Peyer's patch (tissue), 4 donors: Measurements from ENCODE around the gene DPPA5. TPM values are rescaled to one million over a fixed set of nuclear protein-coding genes. Genes with fewer than 3 reads are reported as not detected.

Source experiments
- DNase-seq, 3 donors: peaks; one replicate each; pipeline ENCODE4 v3.0.0-alpha.2; 2017 to 2019
- H3K27ac ChIP-seq, 4 donors: fragments of 200-600 bp; sonication (generic); one replicate each; pipeline ENCODE4 v1.5.1; 2016 to 2019
- H3K27me3 ChIP-seq, 2 donors: fragments of 200-600 bp; sonication (generic); one replicate each; pipeline ENCODE4 v1.5.1; 2019
- H3K36me3 ChIP-seq, 3 donors: fragments of 200-600 bp; sonication (generic); one replicate each; pipeline ENCODE4 v1.5.1; 2016 to 2019
- H3K4me1 ChIP-seq, 4 donors: fragments of 200-600 bp; sonication (generic); one replicate each; pipeline ENCODE4 v1.5.1; 2016 to 2019
- H3K4me3 ChIP-seq, 4 donors: fragments of 200-600 bp; sonication (generic); 1 replicate in 3 of 4; 2 replicates in 1 of 4; pipeline ENCODE4 v1.5.1; 2016 to 2019; ENCODE audit warnings: mild to moderate bottlenecking in 1 of 4
- H3K9me3 ChIP-seq, 4 donors: fragments of 200-600 bp; sonication (generic); one replicate each; pipeline ENCODE4 v1.5.1; 2016 to 2019; ENCODE audit warnings: mild to moderate bottlenecking in 1 of 4
- CTCF ChIP-seq, 6 experiments: fragments of 450-650 bp in 4 of 6; fragments of 200-600 bp in 2 of 6; sonication (generic) in 1 of 6; IDR thresholded peaks; one replicate each; pipeline ENCODE4 v1.5.1; 2017 to 2019; ENCODE audit warnings: antibody characterized with exemption in 6 of 6, mild to moderate bottlenecking in 3 of 6, moderate library complexity in 1 of 6
- POLR2A ChIP-seq, 2 donors: fragments of 450-650 bp; IDR thresholded peaks; one replicate each; pipeline ENCODE4 v1.5.1; 2017; ENCODE audit warnings: antibody characterized with exemption in 2 of 2, mild to moderate bottlenecking in 2 of 2, moderate library complexity in 2 of 2
- total RNA-seq, 4 donors: library from RNA; depleted of rRNA; stranded (reverse); fragments of >200 nt; gene quantifications; one replicate each; pipeline ENCODE4 v1.1.0, GENCODE V29; 2016

The DPPA5 gene
- total RNA-seq, 4 donors from 2014 or later = not detected

- H3K9me3 ChIP-seq = peaks cover 0 to 2% (median 0%) of the 10 kb centered on the region in 4 donors
- TF ChIP-seq POLR2A (IDR thresholded peaks at IDR 0.05) = no peak
- no peak for TF ChIP-seq CTCF (IDR thresholded peaks at IDR 0.05)
- no peaks in the 10 kb centered on the region for H3K36me3 ChIP-seq
- H3K27ac ChIP-seq = no peak overlapping the region
- no peak overlapping the region for H3K4me3 ChIP-seq
- H3K4me1 ChIP-seq = no peaks in the 10 kb centered on the region
- no peaks in the 10 kb centered on the region for H3K27me3 ChIP-seq
- no peak for DNase-seq
Observed at GRCh38 chr6:73377225-73377624, 23.1 kb upstream of the DPPA5 start.

GRCh38 chr6:73375216-73375615, 21.1 kb upstream of the DPPA5 start:
- Histone ChIP-seq H3K27me3 (no peaks in the 10 kb centered on the region), H3K4me1 (no peaks in the 10 kb centered on the region), H3K27ac (no peak overlapping the region), H3K4me3 (no peak overlapping the region), H3K36me3 (no peaks in the 10 kb centered on the region), H3K9me3 (peaks cover 0 to 8% (median 0%) of the 10 kb centered on the region in 4 donors)
- no peak for DNase-seq
- TF ChIP-seq POLR2A (IDR thresholded peaks at IDR 0.05) (no peak), CTCF (IDR thresholded peaks at IDR 0.05) (no peak)

GRCh38 chr6:73372516-73372915, 18.4 kb upstream of the DPPA5 start:
- TF ChIP-seq POLR2A (IDR thresholded peaks at IDR 0.05) (no peak), CTCF (IDR thresholded peaks at IDR 0.05) (no peak)
- no peak for DNase-seq
- Histone ChIP-seq H3K4me3 (no peak overlapping the region), H3K9me3 (peaks cover 0 to 8% (median 0%) of the 10 kb centered on the region in 4 donors), H3K27me3 (no peaks in the 10 kb centered on the region), H3K27ac (no peak overlapping the region), H3K36me3 (no peaks in the 10 kb centered on the region), H3K4me1 (no peaks in the 10 kb centered on the region)

GRCh38 chr6:73371984-73372383, 17.9 kb upstream of the DPPA5 start:
- no peak overlapping the region for H3K4me3 ChIP-seq
- no peak for DNase-seq
- no peak for TF ChIP-seq POLR2A (IDR thresholded peaks at IDR 0.05)
- TF ChIP-seq CTCF (IDR thresholded peaks at IDR 0.05) = no peak
- H3K9me3 ChIP-seq = peaks cover 0 to 8% (median 0%) of the 10 kb centered on the region in 4 donors
- H3K27ac ChIP-seq = no peak overlapping the region
- no peaks in the 10 kb centered on the region for H3K36me3 ChIP-seq
- H3K27me3 ChIP-seq = no peaks in the 10 kb centered on the region
- no peaks in the 10 kb centered on the region for H3K4me1 ChIP-seq

- Histone ChIP-seq H3K4me1 (no peaks in the 10 kb centered on the region), H3K27me3 (no peaks in the 10 kb centered on the region), H3K27ac (no peak within 1 kb of the TSS), H3K9me3 (peaks cover 0 to 8% (median 0%) of the 10 kb centered on the region in 4 donors), H3K4me3 (no peak within 1 kb of the TSS), H3K36me3 (no peaks in the 10 kb centered on the region)
- TF ChIP-seq POLR2A (IDR thresholded peaks at IDR 0.05) (no peak), CTCF (IDR thresholded peaks at IDR 0.05) (no peak)
- DNase-seq = no peak
Observed at GRCh38 chr6:73369563-73369962, 15.5 kb upstream of the DPPA5 start, which contains the start of gene OOEP. TSS of gene OOEP (minus strand) at chr6:73369897. CDS start at chr6:73369792, 105 bp downstream.

- H3K4me3 ChIP-seq = no peak overlapping the region
- H3K4me1 ChIP-seq = no peaks in the 10 kb centered on the region
- TF ChIP-seq CTCF (IDR thresholded peaks at IDR 0.05) (no peak), POLR2A (IDR thresholded peaks at IDR 0.05) (no peak)
- no peak for DNase-seq
- H3K9me3 ChIP-seq = peaks cover 0 to 8% (median 0%) of the 10 kb centered on the region in 4 donors
- H3K27me3 ChIP-seq = no peaks in the 10 kb centered on the region
- no peak overlapping the region for H3K27ac ChIP-seq
- H3K36me3 ChIP-seq = no peaks in the 10 kb centered on the region
Observed at GRCh38 chr6:73369157-73369556, 15.1 kb upstream of the DPPA5 start.
